ENCODE measurements around the gene ZNHIT3. TPM values are rescaled to one million over a fixed set of nuclear protein-coding genes. Genes with fewer than 3 reads are reported as not detected.

The ZNHIT3 gene
- total RNA-seq, 1 donor from 2014 or later, result 57.0 TPM

DNA sequence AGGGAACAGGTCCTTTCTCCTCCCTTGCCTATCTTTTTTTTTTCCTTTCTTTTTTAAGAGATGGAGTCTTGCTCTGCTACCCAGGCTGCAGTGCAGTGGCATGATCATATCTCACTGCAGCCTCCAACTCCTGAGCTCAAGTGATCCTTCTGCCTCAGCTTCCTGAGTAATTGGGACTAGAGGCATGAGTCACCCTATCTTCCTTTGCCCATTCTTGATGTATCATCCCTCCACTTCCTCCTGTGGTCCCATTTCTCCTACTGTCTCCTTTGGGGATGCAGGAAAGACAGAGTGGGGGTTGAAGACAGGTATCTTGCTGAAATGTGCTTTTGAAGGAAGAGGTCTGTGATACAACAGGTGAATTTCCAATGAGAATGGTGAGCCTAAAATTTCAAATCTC is 42.6 kb downstream of the ZNHIT3 start:
- no peak for DNase-seq (ENCODE audit: low read depth, low spot score)
- H3K27me3 Mint-ChIP-seq (ENCODE audit: low read depth), result no peaks in the 10 kb centered on the region
- no peaks in the 10 kb centered on the region for H3K9me3 Mint-ChIP-seq
- peaks cover 17% of the 10 kb centered on the region for H3K4me1 Mint-ChIP-seq
- TF ChIP-seq, protein P1, sequence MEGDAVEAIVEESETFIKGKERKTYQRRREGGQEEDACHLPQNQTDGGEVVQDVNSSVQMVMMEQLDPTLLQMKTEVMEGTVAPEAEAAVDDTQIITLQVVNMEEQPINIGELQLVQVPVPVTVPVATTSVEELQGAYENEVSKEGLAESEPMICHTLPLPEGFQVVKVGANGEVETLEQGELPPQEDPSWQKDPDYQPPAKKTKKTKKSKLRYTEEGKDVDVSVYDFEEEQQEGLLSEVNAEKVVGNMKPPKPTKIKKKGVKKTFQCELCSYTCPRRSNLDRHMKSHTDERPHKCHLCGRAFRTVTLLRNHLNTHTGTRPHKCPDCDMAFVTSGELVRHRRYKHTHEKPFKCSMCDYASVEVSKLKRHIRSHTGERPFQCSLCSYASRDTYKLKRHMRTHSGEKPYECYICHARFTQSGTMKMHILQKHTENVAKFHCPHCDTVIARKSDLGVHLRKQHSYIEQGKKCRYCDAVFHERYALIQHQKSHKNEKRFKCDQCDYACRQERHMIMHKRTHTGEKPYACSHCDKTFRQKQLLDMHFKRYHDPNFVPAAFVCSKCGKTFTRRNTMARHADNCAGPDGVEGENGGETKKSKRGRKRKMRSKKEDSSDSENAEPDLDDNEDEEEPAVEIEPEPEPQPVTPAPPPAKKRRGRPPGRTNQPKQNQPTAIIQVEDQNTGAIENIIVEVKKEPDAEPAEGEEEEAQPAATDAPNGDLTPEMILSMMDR (conservative IDR thresholded peaks at IDR 0.05), result no peak
- H3K36me3 Mint-ChIP-seq (ENCODE audit: low read depth), result peaks cover 20% of the 10 kb centered on the region
- no peak overlapping the region for H3K4me3 Mint-ChIP-seq
- H3K27ac Mint-ChIP-seq (ENCODE audit: unreplicated experiment), result no peak overlapping the region

- H3K27me3 Mint-ChIP-seq (ENCODE audit: low read depth), result no peaks in the 10 kb centered on the region
- peak overlapping the region; percentile 98 for H3K4me3 Mint-ChIP-seq
- TF ChIP-seq, protein P1 (conservative IDR thresholded peaks at IDR 0.05), result no peak
- no peaks in the 10 kb centered on the region for H3K9me3 Mint-ChIP-seq
- H3K4me1 Mint-ChIP-seq, result peaks cover 33% of the 10 kb centered on the region
- DNase-seq (ENCODE audit: low read depth, low spot score), result no peak
- H3K27ac Mint-ChIP-seq (ENCODE audit: unreplicated experiment), result no peak overlapping the region
- peaks cover 12% of the 10 kb centered on the region for H3K36me3 Mint-ChIP-seq (ENCODE audit: low read depth)
Measured at GRCh38 chr17:36532435-36532975, 46.0 kb downstream of the ZNHIT3 start.

GRCh38 chr17:36533935-36534839 is 47.7 kb downstream of the ZNHIT3 start:
- TF ChIP-seq, protein P1 (conservative IDR thresholded peaks at IDR 0.05), result peak; percentile 83
- no peaks in the 10 kb centered on the region for H3K27me3 Mint-ChIP-seq (ENCODE audit: low read depth)
- H3K4me3 Mint-ChIP-seq, result peak overlapping the region; percentile 98
- DNase-seq (ENCODE audit: low read depth, low spot score), result peak; percentile 44
- H3K36me3 Mint-ChIP-seq (ENCODE audit: low read depth), result peaks cover 17% of the 10 kb centered on the region
- no peaks in the 10 kb centered on the region for H3K9me3 Mint-ChIP-seq
- H3K4me1 Mint-ChIP-seq, result peaks cover 33% of the 10 kb centered on the region
- H3K27ac Mint-ChIP-seq (ENCODE audit: unreplicated experiment), result peak overlapping the region; percentile 99

DNA sequence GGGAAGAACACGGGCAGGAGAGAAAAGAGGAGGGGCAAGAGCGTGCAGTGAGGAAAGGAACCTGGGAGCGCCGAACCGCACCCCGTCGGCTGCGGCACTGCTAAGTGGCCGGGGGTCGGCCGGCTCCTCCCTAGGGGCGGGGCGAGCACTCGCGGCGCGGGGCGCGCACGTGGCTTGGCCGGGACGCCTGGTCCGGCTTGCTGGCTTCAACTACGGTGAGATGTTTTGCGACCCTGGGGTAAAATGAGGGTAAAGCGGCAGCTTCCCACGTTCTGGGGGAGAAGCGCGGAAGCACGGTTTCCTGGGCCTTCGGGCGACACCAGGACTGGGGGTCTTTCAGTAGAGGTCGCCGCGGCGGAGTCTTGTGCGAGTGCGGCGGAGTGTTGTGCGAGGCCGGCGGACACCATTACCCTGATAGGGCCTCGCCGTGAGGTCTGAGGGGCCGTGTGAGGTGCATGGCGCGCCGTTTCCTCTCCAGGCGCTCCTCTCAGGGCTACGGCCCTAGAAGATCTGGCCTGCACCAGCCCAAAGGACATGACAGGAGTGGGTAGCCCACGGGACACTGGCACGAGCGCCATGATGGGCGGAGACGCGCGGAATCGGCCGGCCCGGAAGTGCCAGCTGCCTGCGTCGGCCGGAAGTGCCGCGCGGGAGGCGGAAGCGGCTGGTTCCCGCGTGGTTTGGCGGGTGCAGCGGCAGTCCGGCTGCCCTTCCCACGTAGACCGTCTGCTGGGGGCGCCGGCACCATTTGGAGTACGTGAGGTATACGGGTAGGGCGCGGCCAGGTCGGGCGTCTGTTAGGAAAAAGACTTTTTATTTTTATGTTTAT is 48.6 kb downstream of the ZNHIT3 start, which contains the start of the genes MYO19 and PIGW:
Gene MYO19, minus strand, starts transcription at position 29 of the 829 bp plus-strand sequence. CDS start 2,330 bp downstream, outside the sequence.
Gene PIGW, plus strand, starts transcription at position 148 of the 829 bp plus-strand sequence. CDS start 2,115 bp downstream, outside the sequence.
- Mint-ChIP-seq H3K9me3 (no peaks in the 10 kb centered on the region), H3K27me3 (ENCODE audit: low read depth) (no peaks in the 10 kb centered on the region), H3K27ac (ENCODE audit: unreplicated experiment) (peak within 1 kb of the TSS; percentile 99), H3K4me1 (peaks cover 33% of the 10 kb centered on the region), H3K36me3 (ENCODE audit: low read depth) (peaks cover 17% of the 10 kb centered on the region), H3K4me3 (peak within 1 kb of the TSS; percentile 98)
- TF ChIP-seq, protein P1 (conservative IDR thresholded peaks at IDR 0.05), result peak; percentile 19
- peak; percentile 81 for DNase-seq (ENCODE audit: low read depth, low spot score)

GRCh38 chr17:36535669-36536081 is 49.2 kb downstream of the ZNHIT3 start:
- peak overlapping the region; percentile 98 for H3K4me3 Mint-ChIP-seq
- DNase-seq (ENCODE audit: low read depth, low spot score), result no peak
- peaks cover 33% of the 10 kb centered on the region for H3K4me1 Mint-ChIP-seq
- H3K36me3 Mint-ChIP-seq (ENCODE audit: low read depth), result peaks cover 19% of the 10 kb centered on the region
- no peaks in the 10 kb centered on the region for H3K9me3 Mint-ChIP-seq
- no peak overlapping the region for H3K27ac Mint-ChIP-seq (ENCODE audit: unreplicated experiment)
- TF ChIP-seq, protein P1 (conservative IDR thresholded peaks at IDR 0.05), result no peak
- H3K27me3 Mint-ChIP-seq (ENCODE audit: low read depth), result no peaks in the 10 kb centered on the region
